Measurements from ENCODE around the gene AIRE. TPM values are rescaled to one million over a fixed set of nuclear protein-coding genes. Genes with fewer than 3 reads are reported as not detected.

AIRE gene
- polyA plus RNA-seq, 1 experiment = 0.10 TPM

GRCh38 chr21:44329971-44330681 lies 44.5 kb downstream of the AIRE start:
- ChIA-PET CTCF (interaction anchor here (1.0 to 1.2 kb wide), 2 partner anchors 8 to 31 kb away, joined by 3 to 5 read pairs; no protein-coding TSS in a partner anchor), POLR2A (no interaction called here)
- H3K4me3 ChIP-seq (ENCODE audit: low read depth, low read length) = no peak overlapping the region
- no peaks in the 10 kb centered on the region for H3K27me3 ChIP-seq (ENCODE audit: control insufficient read depth, insufficient read depth, low read length)
- H3K36me3 ChIP-seq (ENCODE audit: control insufficient read depth, insufficient read depth, low read length) = peaks cover 10% of the 10 kb centered on the region; the same call in 1 of the 2 replicates
- DNase-seq (ENCODE audit: low read depth) = no peak
- TF ChIP-seq, protein P1, sequence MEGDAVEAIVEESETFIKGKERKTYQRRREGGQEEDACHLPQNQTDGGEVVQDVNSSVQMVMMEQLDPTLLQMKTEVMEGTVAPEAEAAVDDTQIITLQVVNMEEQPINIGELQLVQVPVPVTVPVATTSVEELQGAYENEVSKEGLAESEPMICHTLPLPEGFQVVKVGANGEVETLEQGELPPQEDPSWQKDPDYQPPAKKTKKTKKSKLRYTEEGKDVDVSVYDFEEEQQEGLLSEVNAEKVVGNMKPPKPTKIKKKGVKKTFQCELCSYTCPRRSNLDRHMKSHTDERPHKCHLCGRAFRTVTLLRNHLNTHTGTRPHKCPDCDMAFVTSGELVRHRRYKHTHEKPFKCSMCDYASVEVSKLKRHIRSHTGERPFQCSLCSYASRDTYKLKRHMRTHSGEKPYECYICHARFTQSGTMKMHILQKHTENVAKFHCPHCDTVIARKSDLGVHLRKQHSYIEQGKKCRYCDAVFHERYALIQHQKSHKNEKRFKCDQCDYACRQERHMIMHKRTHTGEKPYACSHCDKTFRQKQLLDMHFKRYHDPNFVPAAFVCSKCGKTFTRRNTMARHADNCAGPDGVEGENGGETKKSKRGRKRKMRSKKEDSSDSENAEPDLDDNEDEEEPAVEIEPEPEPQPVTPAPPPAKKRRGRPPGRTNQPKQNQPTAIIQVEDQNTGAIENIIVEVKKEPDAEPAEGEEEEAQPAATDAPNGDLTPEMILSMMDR (IDR thresholded peaks at IDR 0.05; ENCODE audit: insufficient read depth, low read depth, low read length) = no peak

- no peak for DNase-seq (ENCODE audit: low read depth)
- no peak overlapping the region for H3K4me3 ChIP-seq (ENCODE audit: low read depth, low read length)
- POLR2A ChIA-PET = no interaction called here
- CTCF ChIA-PET = no interaction called here
- H3K36me3 ChIP-seq (ENCODE audit: control insufficient read depth, insufficient read depth, low read length) = peaks cover 11% of the 10 kb centered on the region
- TF ChIP-seq, protein P1 (IDR thresholded peaks at IDR 0.05; ENCODE audit: insufficient read depth, low read depth, low read length) = no peak
- H3K27me3 ChIP-seq (ENCODE audit: control insufficient read depth, insufficient read depth, low read length) = no peaks in the 10 kb centered on the region
Measured at GRCh38 chr21:44330698-44331097, 45.0 kb downstream of the AIRE start.

DNA sequence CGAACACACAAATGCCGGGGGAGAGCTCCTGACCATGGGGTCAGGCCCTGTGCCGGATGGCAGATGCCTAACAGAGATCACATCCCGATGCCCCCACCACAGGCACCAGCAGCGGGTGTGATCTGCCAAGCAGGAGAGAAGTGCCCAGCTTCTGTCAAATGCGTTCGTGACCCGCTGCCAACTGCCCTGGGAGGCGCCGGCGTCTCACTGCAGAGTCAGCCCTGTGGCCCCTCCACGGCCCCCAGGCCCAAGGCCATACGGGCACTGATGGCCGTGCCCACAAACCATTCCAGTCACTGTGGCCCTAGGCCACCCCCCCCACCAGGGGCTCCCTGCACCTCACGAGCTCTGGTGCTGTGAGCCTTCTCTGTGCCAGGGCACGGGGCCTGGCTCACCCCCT lies 45.5 kb downstream of the AIRE start:
- POLR2A ChIA-PET = no interaction called here
- TF ChIP-seq, protein P1 (IDR thresholded peaks at IDR 0.05; ENCODE audit: insufficient read depth, low read depth, low read length) = no peak
- H3K4me3 ChIP-seq (ENCODE audit: low read depth, low read length) = no peak overlapping the region
- no peaks in the 10 kb centered on the region for H3K27me3 ChIP-seq (ENCODE audit: control insufficient read depth, insufficient read depth, low read length)
- CTCF ChIA-PET = no interaction called here
- DNase-seq (ENCODE audit: low read depth) = no peak
- H3K36me3 ChIP-seq (ENCODE audit: control insufficient read depth, insufficient read depth, low read length) = peaks cover 10% of the 10 kb centered on the region

GRCh38 chr21:44331650-44332307 lies 46.1 kb downstream of the AIRE start:
- no peak for DNase-seq (ENCODE audit: low read depth)
- TF ChIP-seq, protein P1 (IDR thresholded peaks at IDR 0.05; ENCODE audit: insufficient read depth, low read depth, low read length) = no peak
- Histone ChIP-seq H3K4me3 (ENCODE audit: low read depth, low read length) (no peak overlapping the region), H3K27me3 (ENCODE audit: control insufficient read depth, insufficient read depth, low read length) (no peaks in the 10 kb centered on the region), H3K36me3 (ENCODE audit: control insufficient read depth, insufficient read depth, low read length) (peaks cover 10% of the 10 kb centered on the region)
- CTCF ChIA-PET = no interaction called here
- POLR2A ChIA-PET = no interaction called here

- CTCF ChIA-PET = no interaction called here
- POLR2A ChIA-PET = no interaction called here
- TF ChIP-seq, protein P1 (IDR thresholded peaks at IDR 0.05; ENCODE audit: insufficient read depth, low read depth, low read length) = no peak
- DNase-seq (ENCODE audit: low read depth) = no peak
- peaks cover 8% of the 10 kb centered on the region for H3K36me3 ChIP-seq (ENCODE audit: control insufficient read depth, insufficient read depth, low read length)
- no peaks in the 10 kb centered on the region for H3K27me3 ChIP-seq (ENCODE audit: control insufficient read depth, insufficient read depth, low read length)
- no peak overlapping the region for H3K4me3 ChIP-seq (ENCODE audit: low read depth, low read length)
Measured at GRCh38 chr21:44332383-44332782, 46.7 kb downstream of the AIRE start.
